Hindlimb muscle (tissue), 1 donor: ENCODE results near the gene PARD3. TPM values are rescaled to one million over a fixed set of nuclear protein-coding genes. Genes with fewer than 3 reads are reported as not detected.

Experiments used
- DNase-seq: peaks from one replicate; pipeline ENCODE4 v3.0.0-alpha.2; 2013
- polyA plus RNA-seq: library from polyadenylated mRNA; unstranded; fragments of 120-200 nt; gene quantifications from one replicate; pipeline ENCODE4 v1.2.1, GENCODE V29; 2013; ENCODE audit not compliant: insufficient read length

The PARD3 gene
- polyA plus RNA-seq, 1 donor, result 40.7 TPM

- no peak for DNase-seq
Observed at GRCh38 chr10:34681933-34682332, 133.2 kb downstream of the PARD3 start.

DNA sequence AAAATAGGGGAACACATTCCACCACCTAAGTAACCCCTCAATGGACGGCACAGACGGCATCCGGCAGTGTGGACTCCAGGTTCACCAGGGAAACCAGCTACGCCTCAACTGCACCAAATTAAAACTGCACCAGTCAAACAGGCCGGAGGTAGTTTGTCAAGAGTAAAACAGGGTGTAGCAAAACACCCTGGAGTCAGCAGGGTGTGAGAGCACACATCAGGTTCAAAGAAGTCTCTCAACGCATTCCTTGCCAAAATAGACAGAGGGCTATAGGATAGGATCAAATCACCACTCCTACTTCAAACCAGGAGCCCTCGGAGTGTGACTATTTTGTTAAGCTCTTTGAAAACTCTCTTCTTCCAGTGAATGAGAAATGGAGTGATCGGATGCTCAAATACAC, 135.9 kb downstream of the PARD3 start:
- no peak for DNase-seq

DNA sequence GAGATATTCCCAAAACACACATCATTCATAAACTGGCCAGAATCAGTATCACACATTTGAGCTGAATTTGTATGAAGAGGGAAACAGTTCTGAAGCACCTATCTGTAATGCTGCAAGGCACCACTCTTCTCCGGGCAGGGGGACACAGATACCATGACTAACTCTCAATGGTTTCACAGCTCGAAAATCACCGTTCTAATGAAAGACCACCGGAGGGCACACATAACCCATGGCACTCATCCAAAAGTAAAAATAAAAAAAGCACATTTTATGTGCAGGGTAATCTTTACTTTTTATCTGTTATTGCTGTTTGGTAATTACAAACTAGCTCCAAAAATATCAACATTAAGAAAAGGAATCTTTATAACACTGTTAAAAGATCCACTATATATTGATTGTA, 137.5 kb downstream of the PARD3 start:
- no peak for DNase-seq

GRCh38 chr10:34677132-34677531, 138.0 kb downstream of the PARD3 start:
- no peak for DNase-seq

GRCh38 chr10:34674176-34674575, 140.9 kb downstream of the PARD3 start:
- DNase-seq, result no peak

- no peak for DNase-seq
Observed at GRCh38 chr10:34670081-34670480, 145.0 kb downstream of the PARD3 start.

DNA sequence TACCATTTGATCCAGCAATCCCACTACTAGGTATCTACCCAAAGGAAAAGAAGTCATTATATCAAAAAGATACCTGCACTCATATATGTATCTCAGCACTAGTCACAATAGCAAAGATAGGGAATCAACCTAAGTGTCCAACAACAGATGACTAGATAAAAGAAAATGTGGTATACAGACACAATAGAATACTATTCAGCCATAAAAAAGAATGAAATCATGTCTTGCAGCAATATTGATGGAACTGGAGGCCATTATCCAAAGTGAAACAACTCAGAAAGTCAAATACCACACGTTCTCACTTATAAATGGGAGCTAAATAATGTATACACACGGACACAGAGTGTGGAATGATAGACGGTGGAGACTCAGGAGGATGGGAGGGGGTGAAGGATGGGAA, 146.0 kb downstream of the PARD3 start:
- DNase-seq, result no peak

GRCh38 chr10:34667177-34667576, 147.9 kb downstream of the PARD3 start:
- no peak for DNase-seq

DNA sequence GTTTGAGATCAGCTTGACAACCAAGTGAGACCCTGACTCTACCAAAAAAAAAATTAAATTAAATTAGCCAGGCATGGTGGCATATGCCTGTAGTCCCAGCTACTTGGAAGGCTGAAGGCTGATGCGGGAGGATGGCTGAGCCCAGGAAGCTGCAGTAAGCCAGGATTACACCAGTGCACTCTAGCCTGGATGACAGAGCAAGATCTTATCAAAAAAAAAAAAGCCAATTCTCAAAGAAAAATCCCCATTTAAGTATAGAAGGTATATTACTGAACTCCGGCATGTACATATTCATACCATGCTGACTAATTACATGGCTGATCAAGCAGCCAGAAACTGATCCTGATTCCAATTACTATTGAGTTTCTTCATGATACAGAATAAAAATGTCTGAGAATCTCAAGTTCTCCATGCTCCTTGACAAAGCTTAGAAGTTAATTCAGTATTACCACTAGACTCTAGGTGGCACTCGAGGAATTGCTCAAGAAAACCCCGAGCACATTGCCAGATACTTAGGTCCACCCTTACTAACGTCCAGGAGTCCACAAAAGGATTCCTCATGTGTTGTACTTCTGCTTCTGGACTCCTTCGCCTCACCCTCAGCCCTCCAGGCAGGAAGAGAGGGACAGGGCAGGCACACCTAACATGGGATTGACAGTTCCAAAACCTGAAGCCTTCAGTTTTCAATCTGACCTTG, 148.9 kb downstream of the PARD3 start:
- peak; percentile 77 for DNase-seq

DNA sequence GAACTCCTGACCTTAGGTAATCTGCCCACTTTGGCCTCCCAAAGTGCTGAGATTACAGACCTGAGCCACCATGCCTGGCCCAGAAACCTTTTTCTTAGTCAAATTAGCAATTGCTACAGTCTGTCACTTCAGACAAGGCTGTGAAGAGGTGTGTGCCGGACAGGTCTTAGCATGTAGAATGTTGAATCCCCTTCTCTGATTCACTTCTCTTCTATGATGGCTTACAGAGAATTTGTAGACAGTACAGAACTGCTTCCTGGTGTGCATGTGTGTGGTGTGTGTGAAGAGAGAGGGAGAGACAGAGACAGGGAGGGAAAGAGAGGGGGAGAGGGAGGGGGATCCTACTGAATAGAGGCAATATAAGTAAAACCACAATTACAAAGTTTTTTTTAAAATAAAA, 150.4 kb downstream of the PARD3 start:
- DNase-seq, result no peak

GRCh38 chr10:34661580-34661979, 153.5 kb downstream of the PARD3 start:
- no peak for DNase-seq

DNA sequence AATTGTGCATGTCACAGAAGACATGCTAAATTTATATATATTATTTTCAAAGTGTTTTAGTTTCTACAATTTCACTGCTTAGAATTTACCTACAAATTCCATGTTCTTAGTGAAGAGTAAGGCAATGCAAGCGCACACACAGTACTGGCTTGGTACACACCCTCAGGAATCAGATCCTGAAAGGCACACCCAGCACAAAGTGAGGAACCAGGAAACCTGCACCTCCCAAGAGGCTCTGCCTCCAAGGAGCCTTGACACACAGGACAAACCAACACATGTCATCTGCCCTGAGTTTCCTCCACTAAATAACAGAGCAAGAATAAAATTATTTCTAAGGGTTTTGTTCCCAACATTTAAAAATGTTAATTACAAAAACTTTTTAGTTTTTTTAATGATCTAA, 156.2 kb downstream of the PARD3 start:
- no peak for DNase-seq

- DNase-seq, result no peak
Observed at GRCh38 chr10:34656661-34657060, 158.4 kb downstream of the PARD3 start.

DNA sequence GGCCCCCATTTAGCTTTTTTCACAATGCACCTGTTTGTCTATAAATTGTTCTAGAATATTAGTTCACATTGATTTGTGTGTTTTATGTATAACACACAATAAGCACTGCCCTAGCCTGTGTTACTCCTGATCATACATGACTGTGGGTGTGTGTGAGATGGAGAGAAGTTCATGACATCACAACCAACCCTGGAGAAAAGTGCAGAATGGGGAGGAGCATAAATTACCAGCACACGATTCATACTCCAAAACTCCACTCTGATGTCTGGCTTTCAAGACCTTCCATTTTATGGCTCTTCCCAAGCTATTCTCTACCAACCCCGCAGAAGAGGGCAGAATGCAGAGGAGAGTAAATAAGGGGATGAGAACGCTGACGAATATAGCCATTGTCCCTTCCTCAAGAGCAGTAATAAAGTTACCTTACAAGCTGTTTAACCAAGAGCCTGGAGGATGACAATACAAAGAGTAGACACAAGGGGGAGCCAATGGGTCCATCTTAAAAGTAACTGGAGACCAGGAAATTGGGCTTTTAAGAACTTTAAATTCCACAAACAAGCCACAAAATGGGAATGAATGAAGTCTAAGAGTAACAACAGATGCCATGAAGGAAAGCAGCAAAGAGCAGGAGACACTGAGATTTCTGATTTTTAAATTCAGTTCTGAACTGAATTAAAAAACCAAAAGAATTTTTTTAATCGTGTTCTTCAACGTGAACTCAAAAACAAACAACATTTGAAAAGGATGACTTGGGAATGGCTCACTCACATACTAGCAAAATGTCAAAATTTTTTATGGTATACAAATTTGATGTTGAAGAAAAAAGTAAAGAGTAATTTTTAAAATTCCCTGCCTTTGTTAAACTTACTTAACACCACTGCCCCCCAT, 159.6 kb downstream of the PARD3 start:
- peak; percentile 55 for DNase-seq

- DNase-seq, result no peak
Observed at GRCh38 chr10:34654211-34654610, 160.9 kb downstream of the PARD3 start.

DNA sequence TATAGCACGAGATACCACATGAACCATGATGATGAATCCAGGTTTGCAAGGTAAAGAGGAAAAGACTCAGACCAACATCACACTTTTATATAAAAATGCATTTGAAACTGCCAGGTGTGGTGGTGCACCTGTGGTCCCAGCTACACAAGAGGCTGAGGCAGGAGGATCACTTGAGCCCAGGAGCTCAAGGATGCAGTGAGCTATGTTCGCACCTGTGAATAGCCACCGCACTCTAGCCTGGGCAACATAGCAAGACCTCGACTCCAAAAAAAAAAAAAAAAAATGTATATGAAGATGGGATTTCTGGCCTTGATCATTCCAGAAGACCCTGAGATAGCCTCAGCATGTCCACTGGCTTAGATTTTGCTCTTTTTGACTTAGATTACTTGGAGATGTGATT, 161.6 kb downstream of the PARD3 start:
- DNase-seq, result no peak

DNA sequence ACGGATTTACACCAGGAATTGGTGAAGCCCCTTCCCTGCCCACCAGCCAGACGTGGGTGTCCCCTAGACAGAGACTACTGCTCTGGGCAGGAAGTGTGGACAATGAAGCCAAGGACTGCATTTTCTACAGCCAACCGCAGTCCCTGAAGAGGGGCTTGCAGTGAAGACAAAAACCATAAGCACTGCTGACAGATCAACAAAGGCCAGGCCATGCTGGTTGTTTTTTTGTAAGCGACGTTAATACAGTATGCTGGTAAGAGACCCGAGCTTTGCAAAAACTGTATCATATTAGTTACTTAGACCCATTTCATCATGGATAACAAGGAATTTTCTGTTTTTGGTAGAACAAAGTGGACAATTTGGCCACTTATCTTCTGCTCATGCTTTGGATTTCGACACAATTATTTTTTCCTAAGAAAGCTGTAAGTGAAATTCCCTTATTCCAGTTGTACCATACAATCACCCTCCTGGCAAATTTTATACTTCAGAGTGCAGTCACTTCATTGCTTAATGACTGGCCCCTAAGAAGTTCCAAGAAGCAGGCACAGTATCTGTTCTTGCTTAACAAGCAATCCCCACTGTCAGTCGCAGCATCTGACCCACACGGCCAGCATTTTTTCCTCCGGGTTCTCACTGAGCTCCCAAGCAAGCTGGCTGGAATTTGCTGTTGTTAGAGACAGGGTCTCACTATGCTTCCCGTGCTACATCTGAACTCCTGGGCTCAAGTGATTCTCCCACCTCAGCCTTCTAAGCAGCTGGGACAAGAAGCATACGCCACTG, 163.5 kb downstream of the PARD3 start:
- DNase-seq, result no peak

DNA sequence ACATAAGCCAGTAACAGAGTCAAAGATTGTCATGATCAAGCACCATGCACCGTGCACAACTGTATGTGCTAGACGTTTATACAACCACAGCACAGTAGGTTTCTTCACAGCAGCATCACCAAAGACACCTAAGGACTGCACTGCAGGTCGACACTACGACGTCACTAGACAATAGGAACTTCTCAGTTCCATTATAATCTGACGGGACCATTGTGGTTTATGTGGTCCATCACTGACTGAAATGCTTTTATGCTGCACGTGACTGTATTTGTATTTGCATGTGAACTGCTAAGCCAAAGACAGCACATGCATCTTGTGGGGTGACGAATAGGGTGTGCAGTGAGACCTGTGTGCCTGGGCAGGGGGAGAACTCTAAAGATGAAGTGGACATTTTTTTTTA, 164.9 kb downstream of the PARD3 start:
- DNase-seq, result no peak

- no peak for DNase-seq
Observed at GRCh38 chr10:34649385-34649784, 165.7 kb downstream of the PARD3 start.

DNA sequence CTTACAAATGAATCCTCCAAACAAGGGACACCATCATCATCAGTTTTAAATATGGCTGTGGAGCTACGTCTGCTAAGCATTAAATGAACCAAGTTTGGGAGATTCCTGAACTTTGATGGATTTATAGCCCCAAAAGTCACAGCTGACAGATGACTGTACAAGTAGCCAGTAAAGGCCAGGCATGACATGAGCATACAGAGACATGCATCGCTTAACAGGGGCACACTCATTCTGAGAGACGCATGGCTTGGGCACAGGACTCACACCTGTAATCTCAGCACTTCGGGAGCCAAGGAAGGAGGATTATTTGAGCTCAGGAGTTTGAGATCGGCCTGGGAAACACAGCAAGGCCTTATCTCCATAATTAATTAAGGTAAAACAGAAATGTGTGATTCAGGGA, 166.2 kb downstream of the PARD3 start:
- no peak for DNase-seq

GRCh38 chr10:34647875-34648865, 166.9 kb downstream of the PARD3 start:
- DNase-seq, result no peak

GRCh38 chr10:34647160-34647559, 167.9 kb downstream of the PARD3 start:
- no peak for DNase-seq
